ENCODE results near the gene MGLL.

The MGLL gene

GRCh38 chr3:127809611-127810010 lies 12.7 kb downstream of the MGLL start:
- no peak for DNase-seq

DNA sequence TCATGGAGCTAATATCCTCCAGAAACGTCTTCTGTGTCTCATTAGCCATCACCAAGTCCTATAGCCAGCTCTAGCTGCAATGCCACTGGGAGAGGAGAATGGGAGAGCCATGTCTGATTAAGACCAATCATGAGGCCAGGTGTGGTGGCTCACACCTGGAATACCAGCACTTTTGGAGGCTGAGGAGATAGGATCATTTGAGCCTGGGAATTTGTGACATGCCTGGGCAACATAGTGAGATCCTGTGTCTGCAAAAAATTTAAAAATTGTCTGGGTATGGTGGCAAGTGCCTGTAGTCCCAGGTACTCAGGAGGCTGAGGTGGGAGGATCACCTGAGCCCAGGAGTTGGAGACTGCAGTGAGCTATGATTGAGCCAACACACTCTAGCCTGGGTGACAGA lies 13.1 kb downstream of the MGLL start:
- no peak for DNase-seq

- DNase-seq: no peak
Measured at GRCh38 chr3:127808197-127808596, 14.1 kb downstream of the MGLL start.

- no peak for DNase-seq
Measured at GRCh38 chr3:127805026-127805753, 17.1 kb downstream of the MGLL start.

DNA sequence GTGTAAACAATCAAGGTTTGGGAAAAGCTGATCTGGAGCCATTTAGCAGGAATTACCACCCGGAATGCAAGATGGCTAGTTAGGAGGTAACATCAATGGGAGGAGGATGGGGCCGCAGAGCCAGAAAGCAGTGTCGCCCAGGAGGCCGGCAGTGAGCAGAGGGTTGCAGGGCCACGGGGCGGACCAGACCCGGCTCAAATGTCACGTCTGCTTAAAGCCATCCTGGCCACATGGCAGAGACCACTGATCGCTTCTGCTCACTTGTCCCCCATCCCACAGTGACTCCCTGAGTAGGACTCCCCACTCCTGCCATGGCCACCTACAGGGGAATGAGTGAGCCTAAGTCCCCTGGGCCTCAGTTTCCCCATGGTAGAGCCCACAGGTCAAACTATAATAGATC lies 18.2 kb downstream of the MGLL start:
- DNase-seq: no peak

DNA sequence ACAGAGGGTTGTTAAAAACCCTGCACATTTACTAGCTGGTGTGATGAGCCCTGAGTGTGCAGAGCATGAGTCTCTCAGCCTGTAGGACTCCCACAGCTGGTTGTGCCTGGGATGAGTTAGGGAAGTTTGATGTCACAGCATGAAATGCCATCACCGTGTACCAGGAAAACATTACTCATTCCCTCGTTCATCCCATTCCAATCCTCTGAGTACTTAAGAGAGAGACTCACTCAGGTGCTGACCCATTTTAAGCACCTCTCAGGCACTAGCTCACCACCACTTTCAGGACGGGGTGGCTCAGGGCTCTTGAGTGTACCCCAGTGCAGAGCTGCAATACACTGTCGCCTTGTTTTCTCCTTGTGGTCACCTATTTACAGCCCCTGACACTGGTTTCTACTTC lies 18.7 kb downstream of the MGLL start:
- no peak for DNase-seq

DNA sequence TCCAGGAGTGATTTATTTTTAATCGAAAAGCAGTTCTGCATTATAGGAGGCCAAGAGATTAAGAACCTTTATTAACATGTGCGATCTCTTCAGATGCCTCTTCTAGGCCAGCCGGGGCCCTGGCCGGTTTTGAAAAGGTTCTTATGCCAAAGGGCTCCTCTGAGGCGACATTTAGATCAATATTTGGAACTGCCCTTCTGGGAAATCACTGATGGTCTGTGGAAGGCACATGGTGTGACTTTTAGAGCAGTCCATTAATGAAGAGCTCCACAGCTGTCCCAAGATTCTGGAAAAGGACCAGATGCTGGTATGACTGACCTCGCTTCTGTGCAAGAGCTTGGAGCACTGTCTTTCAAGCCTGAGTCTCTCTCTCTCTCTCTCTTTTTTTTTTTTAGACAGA lies 19.7 kb downstream of the MGLL start:
- no peak for DNase-seq

DNA sequence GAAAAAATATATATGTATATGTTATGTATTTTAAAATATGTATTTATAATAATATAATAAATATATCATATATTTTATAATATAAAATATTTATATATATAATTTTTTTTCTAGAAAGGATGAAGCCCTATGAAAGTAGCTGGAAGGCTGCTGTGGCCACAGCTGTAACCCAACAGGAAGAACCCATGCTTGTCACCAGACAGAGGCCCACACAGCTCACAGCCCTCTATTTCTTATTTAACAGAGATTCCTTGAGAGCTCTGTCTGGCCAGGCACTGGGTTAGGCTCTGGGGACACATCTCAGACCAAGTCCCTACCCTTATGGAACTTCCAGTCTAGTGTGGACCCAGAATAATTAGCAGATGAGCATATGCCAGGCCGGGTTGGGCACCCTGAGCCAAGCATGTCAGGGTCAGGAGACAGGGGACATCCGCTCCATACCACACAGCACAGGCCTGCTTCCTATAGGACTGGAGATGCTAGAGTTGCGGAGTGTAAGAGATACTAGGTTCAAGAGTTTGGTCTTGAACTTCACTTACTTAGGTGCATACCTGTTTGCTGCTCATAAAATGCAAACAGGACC lies 20.5 kb downstream of the MGLL start:
- DNase-seq: no peak

- no peak for DNase-seq
Measured at GRCh38 chr3:127800508-127800907, 21.8 kb downstream of the MGLL start.

DNA sequence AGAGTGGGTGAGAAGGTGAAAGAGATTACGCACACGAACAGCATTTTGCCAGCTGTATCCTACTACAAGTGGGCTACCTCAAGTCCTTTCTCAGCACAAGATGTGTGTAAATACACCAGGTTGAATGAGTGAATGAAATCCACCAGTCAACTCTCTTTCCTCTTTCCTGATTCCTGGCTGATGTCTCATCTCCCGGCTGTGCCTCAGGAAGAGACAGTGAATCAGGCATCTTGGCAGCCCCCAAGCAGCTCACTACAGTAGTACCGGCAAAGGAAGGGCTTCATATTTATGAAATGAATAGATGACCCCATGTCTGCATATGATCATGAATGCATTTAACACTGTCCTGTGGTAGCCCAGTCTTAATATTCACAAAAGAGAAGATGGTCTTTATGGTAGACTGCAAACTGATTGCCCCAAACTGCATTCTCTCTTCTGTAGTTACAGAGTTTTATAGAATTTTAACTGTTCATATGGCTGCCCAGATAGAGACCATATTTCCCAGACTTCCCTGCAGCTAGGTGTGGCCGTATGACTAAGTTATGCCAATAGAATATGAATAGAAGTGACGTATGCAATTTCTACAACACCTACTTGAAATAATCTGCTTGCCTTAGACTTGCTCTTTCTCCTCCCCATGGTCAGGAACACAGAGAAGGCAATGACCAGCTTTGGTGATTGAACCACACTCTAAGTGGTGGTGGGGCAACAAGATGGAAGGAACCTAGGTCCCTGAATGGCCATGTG lies 22.7 kb downstream of the MGLL start:
- DNase-seq: no peak

DNA sequence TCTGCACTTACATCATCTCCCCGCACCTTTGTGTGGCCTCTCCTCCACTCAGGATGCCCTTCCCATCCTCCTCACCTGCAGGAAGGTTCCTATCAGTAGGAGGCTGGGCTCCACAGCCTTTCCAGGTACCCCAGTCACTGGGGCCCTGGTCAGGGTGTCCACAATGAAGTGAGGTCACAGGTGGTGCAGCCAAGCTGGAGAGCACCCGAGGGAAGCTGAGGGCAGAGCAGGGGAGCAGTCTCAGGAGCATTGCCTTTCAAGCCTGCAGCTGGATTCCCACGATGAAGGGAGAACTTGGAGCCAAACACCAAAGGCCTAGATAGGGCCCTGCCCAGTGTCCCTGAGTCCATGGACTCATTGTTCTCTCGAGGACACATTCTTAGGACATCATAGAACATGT lies 23.6 kb downstream of the MGLL start:
- DNase-seq: no peak

DNA sequence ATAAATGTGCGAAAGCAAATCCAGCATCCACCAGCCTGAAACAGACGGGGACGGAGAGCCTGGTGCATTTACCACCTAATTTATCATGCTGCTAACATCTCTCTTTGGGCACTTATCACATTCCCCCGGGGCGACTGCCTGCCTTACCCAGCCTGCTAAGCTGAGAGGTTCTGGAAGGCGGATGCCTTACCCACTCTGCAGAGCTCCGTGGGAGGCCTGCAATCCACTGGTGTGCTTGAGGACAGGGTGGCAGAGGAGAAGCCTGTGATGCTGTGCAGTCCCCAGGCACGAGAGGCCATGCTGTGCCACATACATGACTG lies 25.5 kb downstream of the MGLL start:
- no peak for DNase-seq

GRCh38 chr3:127796045-127796830 lies 26.1 kb downstream of the MGLL start:
- DNase-seq: no peak

DNA sequence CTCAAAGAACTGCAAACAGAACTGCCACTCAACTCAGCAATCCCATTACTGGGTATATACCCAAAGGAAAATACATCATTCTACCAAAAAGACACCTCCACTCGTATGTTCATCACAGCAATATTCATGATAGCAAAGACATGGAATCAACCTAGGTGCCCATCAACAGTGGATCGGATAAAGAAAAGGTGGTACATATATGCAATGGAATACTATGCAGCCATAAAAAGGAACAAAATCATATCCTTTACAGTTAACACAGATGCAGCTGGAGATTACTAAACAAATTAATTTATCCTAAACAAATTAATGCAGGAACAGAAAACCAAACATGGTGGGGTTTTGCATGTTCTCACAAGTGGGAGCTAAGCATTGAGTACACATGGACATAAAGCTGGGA lies 27.3 kb downstream of the MGLL start:
- no peak for DNase-seq

- DNase-seq: no peak
Measured at GRCh38 chr3:127794402-127794801, 27.9 kb downstream of the MGLL start.

- no peak for DNase-seq
Measured at GRCh38 chr3:127792541-127793292, 29.6 kb downstream of the MGLL start.

DNA sequence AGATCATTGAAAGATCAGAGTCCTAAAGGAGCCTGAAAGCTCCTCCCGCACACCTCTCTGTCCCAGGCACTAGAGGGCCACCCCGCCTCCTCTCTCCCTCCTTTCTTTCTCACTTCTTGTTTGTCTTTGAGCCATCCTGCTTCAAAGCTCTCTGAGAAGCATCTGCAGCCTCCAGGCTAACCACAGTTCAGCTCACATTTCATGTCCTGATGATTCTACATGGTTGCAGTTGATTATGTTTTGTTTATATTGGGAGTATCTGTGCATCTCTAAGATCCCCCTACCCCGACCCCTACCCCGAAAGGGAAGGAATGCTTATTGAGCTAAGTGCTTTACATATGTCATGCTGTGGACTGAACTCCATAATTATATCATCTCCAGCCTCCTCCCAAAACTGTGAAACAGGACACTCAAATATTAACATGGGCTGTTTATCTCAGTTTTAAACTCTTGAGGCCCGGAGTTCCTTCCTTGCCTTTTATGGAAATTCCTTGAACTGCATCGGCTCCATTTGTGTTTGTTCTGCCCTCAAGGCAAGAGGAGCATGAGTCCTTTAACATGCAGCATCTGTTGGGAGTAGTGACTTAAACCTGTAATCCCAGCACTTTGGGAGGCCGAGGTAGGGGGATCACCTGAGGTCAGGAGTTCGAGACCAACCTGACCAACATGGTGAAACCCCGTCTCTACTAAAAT lies 30.9 kb downstream of the MGLL start:
- peak; percentile 56 for DNase-seq

GRCh38 chr3:127790882-127791183 lies 31.5 kb downstream of the MGLL start:
- no peak for DNase-seq

GRCh38 chr3:127789990-127790881 lies 32.1 kb downstream of the MGLL start:
- DNase-seq: no peak

DNA sequence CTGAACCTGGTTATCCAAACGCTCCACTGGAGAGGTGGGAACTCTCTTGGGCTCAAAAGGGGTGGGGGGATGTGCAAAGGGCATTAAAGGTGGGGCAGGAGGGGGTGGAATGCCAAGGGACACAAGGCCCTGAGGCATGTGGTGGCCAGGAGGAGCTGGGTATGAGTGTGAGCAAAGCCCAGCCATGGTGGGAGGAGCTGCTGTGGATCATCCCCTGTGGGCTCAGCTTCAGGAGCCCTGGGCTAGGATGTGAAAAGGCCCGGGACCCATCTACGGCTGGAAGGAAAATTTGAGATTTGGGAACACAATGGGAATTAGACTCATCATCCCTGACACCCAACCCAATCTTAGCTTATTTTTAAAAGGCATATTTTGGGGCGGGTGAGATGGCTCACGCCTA lies 33.3 kb downstream of the MGLL start:
- no peak for DNase-seq

DNA sequence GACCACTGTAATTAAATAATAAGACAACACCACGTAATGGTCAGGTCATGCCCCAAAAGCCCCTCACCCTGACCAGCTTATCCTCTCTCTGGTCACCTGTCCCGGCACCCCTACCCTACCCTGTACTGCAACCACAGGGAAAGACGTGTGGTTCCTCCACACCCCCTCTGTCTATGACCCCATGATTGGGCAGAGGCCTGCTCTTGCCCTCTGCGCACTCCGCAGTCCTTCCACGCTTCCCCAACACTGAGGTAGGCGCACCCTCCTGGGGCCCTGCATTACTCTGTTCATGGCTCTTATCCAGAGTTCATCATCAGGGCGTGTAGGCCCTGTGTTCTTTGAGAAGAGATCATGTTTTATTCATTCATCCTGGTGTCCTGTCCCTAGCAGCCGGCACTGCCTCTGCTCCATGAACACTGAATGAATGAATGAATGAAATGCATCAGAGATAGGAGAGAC lies 33.8 kb downstream of the MGLL start:
- no peak for DNase-seq
